Measurements from ENCODE around the gene GUCY1B1.

DNA sequence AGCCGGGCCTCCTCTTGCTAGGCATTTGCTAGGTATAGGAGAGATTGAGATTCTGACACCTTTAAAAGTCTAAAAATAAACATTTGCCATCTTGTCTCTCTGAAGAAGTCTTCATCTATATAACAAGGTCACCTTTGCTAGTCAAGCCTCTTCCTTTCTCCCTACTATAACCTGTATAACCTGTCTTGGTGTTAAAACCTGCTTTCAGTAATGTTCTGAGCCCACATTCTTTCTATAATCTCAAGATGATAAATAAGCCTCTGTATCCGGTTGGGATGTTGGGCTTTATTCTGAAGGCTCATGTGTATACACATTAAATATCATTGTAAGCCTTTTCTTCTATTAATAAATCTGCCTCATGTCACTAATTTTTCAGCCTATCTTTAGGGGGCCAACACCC, 97.1 kb downstream of the GUCY1B1 start:
- TF ChIP-seq POLR2A (IDR thresholded peaks at IDR 0.05): no peak
- TF ChIP-seq, protein P1, sequence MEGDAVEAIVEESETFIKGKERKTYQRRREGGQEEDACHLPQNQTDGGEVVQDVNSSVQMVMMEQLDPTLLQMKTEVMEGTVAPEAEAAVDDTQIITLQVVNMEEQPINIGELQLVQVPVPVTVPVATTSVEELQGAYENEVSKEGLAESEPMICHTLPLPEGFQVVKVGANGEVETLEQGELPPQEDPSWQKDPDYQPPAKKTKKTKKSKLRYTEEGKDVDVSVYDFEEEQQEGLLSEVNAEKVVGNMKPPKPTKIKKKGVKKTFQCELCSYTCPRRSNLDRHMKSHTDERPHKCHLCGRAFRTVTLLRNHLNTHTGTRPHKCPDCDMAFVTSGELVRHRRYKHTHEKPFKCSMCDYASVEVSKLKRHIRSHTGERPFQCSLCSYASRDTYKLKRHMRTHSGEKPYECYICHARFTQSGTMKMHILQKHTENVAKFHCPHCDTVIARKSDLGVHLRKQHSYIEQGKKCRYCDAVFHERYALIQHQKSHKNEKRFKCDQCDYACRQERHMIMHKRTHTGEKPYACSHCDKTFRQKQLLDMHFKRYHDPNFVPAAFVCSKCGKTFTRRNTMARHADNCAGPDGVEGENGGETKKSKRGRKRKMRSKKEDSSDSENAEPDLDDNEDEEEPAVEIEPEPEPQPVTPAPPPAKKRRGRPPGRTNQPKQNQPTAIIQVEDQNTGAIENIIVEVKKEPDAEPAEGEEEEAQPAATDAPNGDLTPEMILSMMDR (IDR thresholded peaks at IDR 0.05): no peak
